Suprapubic skin (tissue), 4 donors: ENCODE measurements around the gene FGF1. TPM values are rescaled to one million over a fixed set of nuclear protein-coding genes. Genes with fewer than 3 reads are reported as not detected.

Experiments
- DNase-seq, 2 donors: peaks; one replicate each; pipeline ENCODE4 v3.0.0-alpha.2; 2019; ENCODE audit warnings: low spot score in 2 of 2
- H3K27ac ChIP-seq: fragments of 200-600 bp; sonication (generic); one replicate; pipeline ENCODE4 v1.5.1; 2019
- H3K27me3 ChIP-seq: fragments of 200-600 bp; sonication (generic); one replicate; pipeline ENCODE4 v1.5.1; 2019
- H3K36me3 ChIP-seq: fragments of 200-600 bp; sonication (generic); one replicate; pipeline ENCODE4 v1.5.1; 2019
- H3K4me1 ChIP-seq: fragments of 200-600 bp; sonication (generic); one replicate; pipeline ENCODE4 v1.5.1; 2019
- H3K4me3 ChIP-seq: fragments of 200-600 bp; sonication (generic); one replicate; pipeline ENCODE4 v1.5.1; 2019; ENCODE audit warnings: mild to moderate bottlenecking
- H3K9me3 ChIP-seq: fragments of 200-600 bp; sonication (generic); one replicate; pipeline ENCODE4 v1.5.1; 2019
- EP300 ChIP-seq: sonication (generic); formaldehyde crosslinking; IDR thresholded peaks from one replicate; pipeline ENCODE4 v1.6.1; 2017; ENCODE audit warnings: antibody characterized with exemption
- POLR2A ChIP-seq, 2 donors: fragments of 450-650 bp; IDR thresholded peaks; one replicate each; pipeline ENCODE4 v1.6.1; 2017; ENCODE audit warnings: antibody characterized with exemption in 2 of 2, mild to moderate bottlenecking in 2 of 2, moderate library complexity in 2 of 2
- POLR2AphosphoS5 ChIP-seq, 3 donors: sonication (generic); formaldehyde crosslinking; IDR thresholded peaks; one replicate each; pipeline ENCODE4 v1.6.1; 2017; ENCODE audit warnings: antibody characterized with exemption in 3 of 3
- WGBS: methylation state at CpG from one replicate; pipeline ENCODE4 v1.1.5; 2018; 5-methylcytosine and 5-hydroxymethylcytosine counted together
- total RNA-seq, 4 donors: library from RNA; depleted of rRNA; stranded (reverse); fragments of >200 nt; gene quantifications; one replicate each; pipeline ENCODE4 v1.1.0, GENCODE V29; 2016
- TF ChIP-seq, protein P1 (sequence below), 2 donors: fragments of 200-600 bp in 1 of 2; fragments of 450-650 bp in 1 of 2; sonication (generic) in 1 of 2; IDR thresholded peaks; one replicate each; pipeline ENCODE4 v1.5.1; 2016 to 2019; ENCODE audit warnings: antibody characterized with exemption in 2 of 2, mild to moderate bottlenecking in 1 of 2, moderate library complexity in 1 of 2

FGF1 gene
- total RNA-seq, 4 donors from 2014 or later: 0.48 to 2.5 (median 1.9) TPM

DNA sequence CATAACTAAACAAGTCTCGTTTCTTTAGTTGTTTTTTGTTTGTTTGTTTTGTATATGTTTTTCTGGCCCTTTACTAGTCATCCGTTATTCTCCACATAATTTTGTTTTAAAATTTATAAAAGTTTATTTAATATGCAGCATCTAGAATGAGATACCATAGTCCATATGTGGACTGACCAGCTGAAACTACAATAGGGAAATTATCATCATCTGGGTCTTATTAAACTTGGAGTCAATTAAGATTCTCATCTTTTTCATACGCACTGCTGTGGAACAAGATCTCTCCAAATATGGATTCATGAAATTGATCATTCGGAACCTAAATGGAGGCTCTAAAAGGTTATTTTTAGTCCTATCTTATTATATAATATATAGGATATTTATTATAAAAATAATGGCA lies 99.3 kb downstream of the FGF1 start:
- H3K4me1 ChIP-seq: no peaks in the 10 kb centered on the region
- H3K9me3 ChIP-seq: no peaks in the 10 kb centered on the region
- H3K36me3 ChIP-seq: no peaks in the 10 kb centered on the region
- no peak overlapping the region for H3K4me3 ChIP-seq
- H3K27ac ChIP-seq: no peak overlapping the region
- 86% methylated on average over 4 of the region's 4 CpGs for WGBS
- H3K27me3 ChIP-seq: no peaks in the 10 kb centered on the region
- no peak for DNase-seq
- TF ChIP-seq, protein P1, sequence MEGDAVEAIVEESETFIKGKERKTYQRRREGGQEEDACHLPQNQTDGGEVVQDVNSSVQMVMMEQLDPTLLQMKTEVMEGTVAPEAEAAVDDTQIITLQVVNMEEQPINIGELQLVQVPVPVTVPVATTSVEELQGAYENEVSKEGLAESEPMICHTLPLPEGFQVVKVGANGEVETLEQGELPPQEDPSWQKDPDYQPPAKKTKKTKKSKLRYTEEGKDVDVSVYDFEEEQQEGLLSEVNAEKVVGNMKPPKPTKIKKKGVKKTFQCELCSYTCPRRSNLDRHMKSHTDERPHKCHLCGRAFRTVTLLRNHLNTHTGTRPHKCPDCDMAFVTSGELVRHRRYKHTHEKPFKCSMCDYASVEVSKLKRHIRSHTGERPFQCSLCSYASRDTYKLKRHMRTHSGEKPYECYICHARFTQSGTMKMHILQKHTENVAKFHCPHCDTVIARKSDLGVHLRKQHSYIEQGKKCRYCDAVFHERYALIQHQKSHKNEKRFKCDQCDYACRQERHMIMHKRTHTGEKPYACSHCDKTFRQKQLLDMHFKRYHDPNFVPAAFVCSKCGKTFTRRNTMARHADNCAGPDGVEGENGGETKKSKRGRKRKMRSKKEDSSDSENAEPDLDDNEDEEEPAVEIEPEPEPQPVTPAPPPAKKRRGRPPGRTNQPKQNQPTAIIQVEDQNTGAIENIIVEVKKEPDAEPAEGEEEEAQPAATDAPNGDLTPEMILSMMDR (IDR thresholded peaks at IDR 0.05): no peak
- TF ChIP-seq POLR2A (IDR thresholded peaks at IDR 0.05) (no peak), EP300 (no peak), POLR2AphosphoS5 (IDR thresholded peaks at IDR 0.05) (no peak)

- WGBS: 81% methylated on average over 4 of the region's 4 CpGs
- no peak for DNase-seq
Observed at GRCh38 chr5:142585451-142585850, 100.4 kb downstream of the FGF1 start.

GRCh38 chr5:142584891-142585290 lies 101.0 kb downstream of the FGF1 start:
- TF ChIP-seq POLR2A (IDR thresholded peaks at IDR 0.05) (no peak), POLR2AphosphoS5 (IDR thresholded peaks at IDR 0.05) (no peak), EP300 (no peak)
- TF ChIP-seq, protein P1 (IDR thresholded peaks at IDR 0.05): no peak
- H3K9me3 ChIP-seq: no peaks in the 10 kb centered on the region
- H3K27me3 ChIP-seq: no peaks in the 10 kb centered on the region
- no peak overlapping the region for H3K27ac ChIP-seq
- 36% methylated on average over 1 of the region's 1 CpG for WGBS
- no peaks in the 10 kb centered on the region for H3K4me1 ChIP-seq
- H3K36me3 ChIP-seq: no peaks in the 10 kb centered on the region
- no peak overlapping the region for H3K4me3 ChIP-seq
- DNase-seq: no peak

More at GRCh38 chr5:142585451-142585850, 100.4 kb downstream of the FGF1 start:
- TF ChIP-seq POLR2A (IDR thresholded peaks at IDR 0.05) (no peak), EP300 (no peak), POLR2AphosphoS5 (IDR thresholded peaks at IDR 0.05) (no peak)
- TF ChIP-seq, protein P1 (IDR thresholded peaks at IDR 0.05): no peak
- no peaks in the 10 kb centered on the region for H3K4me1 ChIP-seq
- no peaks in the 10 kb centered on the region for H3K27me3 ChIP-seq
- H3K4me3 ChIP-seq: no peak overlapping the region
- H3K36me3 ChIP-seq: no peaks in the 10 kb centered on the region
- H3K9me3 ChIP-seq: no peaks in the 10 kb centered on the region
- no peak overlapping the region for H3K27ac ChIP-seq

DNA sequence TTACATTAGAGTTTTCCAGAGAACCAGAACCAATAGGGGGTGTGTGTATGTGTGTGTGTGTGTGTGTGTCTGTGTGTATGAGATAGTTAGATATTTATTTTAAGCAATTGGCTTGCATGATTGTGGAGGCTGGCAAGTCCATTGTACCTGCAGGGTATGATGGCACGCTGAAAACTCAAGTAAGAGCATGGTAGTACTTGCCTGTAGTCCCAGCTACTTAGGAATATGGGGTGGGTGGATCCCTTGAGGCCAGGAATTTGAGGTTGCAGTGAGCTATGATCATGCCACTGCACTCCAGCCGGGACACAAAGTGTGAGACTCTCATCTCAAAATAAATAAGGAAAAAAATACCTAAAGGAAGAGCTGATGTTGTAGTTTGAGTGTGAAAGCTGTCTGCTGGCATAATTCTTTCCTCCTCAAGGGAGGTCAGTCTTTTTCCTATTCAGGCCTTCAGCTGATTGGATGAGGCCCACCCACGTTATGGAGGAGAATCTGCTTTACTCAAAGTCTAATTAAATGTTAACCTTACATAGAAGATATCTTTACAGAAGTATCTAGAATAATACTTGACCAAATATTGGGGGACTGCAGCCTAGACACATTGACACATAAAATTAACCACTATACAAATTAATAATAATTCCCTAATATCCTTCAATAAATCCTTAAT lies 107.6 kb downstream of the FGF1 start:
- Histone ChIP-seq H3K4me3 (no peak overlapping the region), H3K9me3 (no peaks in the 10 kb centered on the region), H3K36me3 (no peaks in the 10 kb centered on the region), H3K27ac (no peak overlapping the region), H3K4me1 (no peaks in the 10 kb centered on the region), H3K27me3 (no peaks in the 10 kb centered on the region)
- no peak for DNase-seq
- WGBS: 65% methylated on average over 3 of the region's 3 CpGs
- TF ChIP-seq POLR2AphosphoS5 (IDR thresholded peaks at IDR 0.05) (no peak), EP300 (no peak), POLR2A (IDR thresholded peaks at IDR 0.05) (no peak)
- TF ChIP-seq, protein P1 (IDR thresholded peaks at IDR 0.05): no peak

DNA sequence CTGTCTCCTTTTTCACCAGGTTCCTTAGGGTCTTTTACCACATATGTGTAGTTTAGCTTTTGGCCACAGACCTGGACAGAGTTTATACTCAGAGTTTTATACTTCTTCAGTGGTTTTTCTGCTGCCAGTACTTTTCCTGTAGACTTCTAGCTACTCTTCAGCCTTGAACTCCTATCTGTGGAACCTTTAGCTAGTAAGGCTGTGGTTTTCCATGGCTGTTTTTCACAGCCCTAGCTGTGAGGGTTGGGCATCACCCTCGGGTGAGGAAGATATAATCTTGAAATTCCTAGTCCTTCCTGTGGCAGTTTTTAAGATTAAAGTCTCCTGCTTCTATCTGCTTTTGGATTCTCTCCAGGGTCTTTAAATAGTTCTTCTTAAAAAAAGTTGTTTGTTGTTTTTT lies 109.1 kb downstream of the FGF1 start:
- H3K4me3 ChIP-seq: no peak overlapping the region
- no peaks in the 10 kb centered on the region for H3K27me3 ChIP-seq
- no peak overlapping the region for H3K27ac ChIP-seq
- H3K9me3 ChIP-seq: no peaks in the 10 kb centered on the region
- no peak for TF ChIP-seq POLR2AphosphoS5 (IDR thresholded peaks at IDR 0.05)
- TF ChIP-seq, protein P1 (IDR thresholded peaks at IDR 0.05): no peak
- TF ChIP-seq POLR2A (IDR thresholded peaks at IDR 0.05): no peak
- TF ChIP-seq EP300: no peak
- H3K36me3 ChIP-seq: no peaks in the 10 kb centered on the region
- H3K4me1 ChIP-seq: no peaks in the 10 kb centered on the region
- WGBS: 29% methylated on average over 1 of the region's 1 CpG
- no peak for DNase-seq
